Measurements from ENCODE around the gene MAP3K13. TPM values are rescaled to one million over a fixed set of nuclear protein-coding genes. Genes with fewer than 3 reads are reported as not detected.
A peak's percentile ranks its signal among the peaks of the same experiment; 100 is the strongest.

MAP3K13 gene
- total and polyA plus RNA-seq, 3 experiments from 2014 or later = 14.1 to 41.0 (median 15.2) TPM

GRCh38 chr3:185517387-185518130 lies 154.6 kb downstream of the MAP3K13 start:
- H3K27me3 ChIP-seq (ENCODE audit: insufficient read depth, low read length, poor library complexity, severe bottlenecking) = peaks cover 7% of the 10 kb centered on the region
- no peaks in the 10 kb centered on the region for H3K4me1 Mint-ChIP-seq
- peaks cover 0 to 2% (median 0%) of the 10 kb centered on the region in 5 donors for H3K9me3 Mint-ChIP-seq
- H3K4me1 ChIP-seq (ENCODE audit: insufficient read depth, low read length) = no peaks in the 10 kb centered on the region
- POLR2A ChIA-PET = no interaction called here
- H3K36me3 Mint-ChIP-seq = no peaks in the 10 kb centered on the region
- no peak overlapping the region for H3K4me3 Mint-ChIP-seq
- H3K36me3 ChIP-seq (ENCODE audit: insufficient read depth, low read length) = no peaks in the 10 kb centered on the region
- H3K9me3 ChIP-seq (ENCODE audit: low read length) = no peaks in the 10 kb centered on the region
- no peak overlapping the region for H3K4me3 ChIP-seq (ENCODE audit: low read length)
- CTCF ChIA-PET = interaction anchor here (1.5 kb wide), 1 partner anchor 58 kb away, joined by 3 read pairs; no protein-coding TSS in a partner anchor
- no peak for DNase-seq
- no peak overlapping the region for H3K27ac Mint-ChIP-seq
- H3K27me3 Mint-ChIP-seq = peaks cover 12 to 30% of the 10 kb centered on the region in 2 donors
- H3K27ac ChIP-seq (ENCODE audit: low read depth, low read length) = no peak overlapping the region

- Histone ChIP-seq H3K27me3 (ENCODE audit: insufficient read depth, low read length, poor library complexity, severe bottlenecking) (peaks cover 7% of the 10 kb centered on the region), H3K9me3 (ENCODE audit: low read length) (no peaks in the 10 kb centered on the region), H3K4me1 (ENCODE audit: insufficient read depth, low read length) (no peaks in the 10 kb centered on the region), H3K27ac (ENCODE audit: low read depth, low read length) (no peak overlapping the region), H3K36me3 (ENCODE audit: insufficient read depth, low read length) (no peaks in the 10 kb centered on the region), H3K4me3 (ENCODE audit: low read length) (no peak overlapping the region)
- no peaks in the 10 kb centered on the region for H3K4me1 Mint-ChIP-seq
- H3K4me3 Mint-ChIP-seq = no peak overlapping the region
- DNase-seq = no peak
- CTCF ChIA-PET = no interaction called here
- peaks cover 7 to 31% of the 10 kb centered on the region in 2 donors for H3K27me3 Mint-ChIP-seq
- no peaks in the 10 kb centered on the region for H3K36me3 Mint-ChIP-seq
- POLR2A ChIA-PET = no interaction called here
- H3K27ac Mint-ChIP-seq = peak overlapping the region in 1 of 8 donors; percentile 24
- H3K9me3 Mint-ChIP-seq = peaks cover 0 to 2% (median 0%) of the 10 kb centered on the region in 5 donors
Observed at GRCh38 chr3:185519021-185519420, 156.1 kb downstream of the MAP3K13 start.

GRCh38 chr3:185521349-185522138 lies 158.6 kb downstream of the MAP3K13 start:
- CTCF ChIA-PET = no interaction called here
- Histone ChIP-seq H3K27ac (ENCODE audit: low read depth, low read length) (no peak overlapping the region), H3K9me3 (ENCODE audit: low read length) (no peaks in the 10 kb centered on the region), H3K27me3 (ENCODE audit: insufficient read depth, low read length, poor library complexity, severe bottlenecking) (peaks cover 7% of the 10 kb centered on the region), H3K36me3 (ENCODE audit: insufficient read depth, low read length) (no peaks in the 10 kb centered on the region), H3K4me3 (ENCODE audit: low read length) (no peak overlapping the region), H3K4me1 (ENCODE audit: insufficient read depth, low read length) (no peaks in the 10 kb centered on the region)
- Mint-ChIP-seq H3K27ac (no peak overlapping the region), H3K9me3 (peaks cover 0 to 2% (median 0%) of the 10 kb centered on the region in 5 donors), H3K4me3 (no peak overlapping the region), H3K36me3 (no peaks in the 10 kb centered on the region), H3K27me3 (peaks cover 13 to 36% of the 10 kb centered on the region in 2 donors), H3K4me1 (no peaks in the 10 kb centered on the region)
- no peak for DNase-seq
- POLR2A ChIA-PET = no interaction called here

- no peaks in the 10 kb centered on the region for H3K4me1 Mint-ChIP-seq
- H3K4me3 Mint-ChIP-seq = no peak overlapping the region
- H3K27me3 Mint-ChIP-seq = peaks cover 13 to 26% of the 10 kb centered on the region in 2 donors
- no peak overlapping the region for H3K4me3 ChIP-seq (ENCODE audit: low read length)
- POLR2A ChIA-PET = no interaction called here
- CTCF ChIA-PET = no interaction called here
- H3K27ac ChIP-seq (ENCODE audit: low read depth, low read length) = no peak overlapping the region
- no peak for DNase-seq
- H3K9me3 Mint-ChIP-seq = peaks cover 0 to 2% (median 0%) of the 10 kb centered on the region in 5 donors
- H3K4me1 ChIP-seq (ENCODE audit: insufficient read depth, low read length) = no peaks in the 10 kb centered on the region
- no peaks in the 10 kb centered on the region for H3K9me3 ChIP-seq (ENCODE audit: low read length)
- no peaks in the 10 kb centered on the region for H3K36me3 ChIP-seq (ENCODE audit: insufficient read depth, low read length)
- no peak overlapping the region for H3K27ac Mint-ChIP-seq
- no peaks in the 10 kb centered on the region for H3K36me3 Mint-ChIP-seq
- peaks cover 3% of the 10 kb centered on the region for H3K27me3 ChIP-seq (ENCODE audit: insufficient read depth, low read length, poor library complexity, severe bottlenecking)
Observed at GRCh38 chr3:185526349-185526951, 163.5 kb downstream of the MAP3K13 start.

GRCh38 chr3:185527364-185527763 lies 164.4 kb downstream of the MAP3K13 start:
- no peaks in the 10 kb centered on the region for H3K27me3 ChIP-seq (ENCODE audit: insufficient read depth, low read length, poor library complexity, severe bottlenecking)
- Mint-ChIP-seq H3K27me3 (peaks cover 9 to 17% of the 10 kb centered on the region in 2 donors), H3K4me3 (no peak overlapping the region), H3K27ac (no peak overlapping the region), H3K4me1 (no peaks in the 10 kb centered on the region), H3K36me3 (no peaks in the 10 kb centered on the region), H3K9me3 (peaks cover 0 to 2% (median 0%) of the 10 kb centered on the region in 5 donors)
- H3K4me1 ChIP-seq (ENCODE audit: insufficient read depth, low read length) = no peaks in the 10 kb centered on the region
- no peak for DNase-seq
- no peak overlapping the region for H3K27ac ChIP-seq (ENCODE audit: low read depth, low read length)
- H3K36me3 ChIP-seq (ENCODE audit: insufficient read depth, low read length) = no peaks in the 10 kb centered on the region
- CTCF ChIA-PET = no interaction called here
- POLR2A ChIA-PET = no interaction called here
- H3K9me3 ChIP-seq (ENCODE audit: low read length) = no peaks in the 10 kb centered on the region
- H3K4me3 ChIP-seq (ENCODE audit: low read length) = no peak overlapping the region

- no peaks in the 10 kb centered on the region for H3K36me3 Mint-ChIP-seq
- POLR2A ChIA-PET = no interaction called here
- no peak for DNase-seq
- Histone ChIP-seq H3K9me3 (ENCODE audit: low read length) (no peaks in the 10 kb centered on the region), H3K27me3 (ENCODE audit: insufficient read depth, low read length, poor library complexity, severe bottlenecking) (no peaks in the 10 kb centered on the region), H3K27ac (ENCODE audit: low read depth, low read length) (no peak overlapping the region), H3K4me3 (ENCODE audit: low read length) (no peak overlapping the region), H3K36me3 (ENCODE audit: insufficient read depth, low read length) (no peaks in the 10 kb centered on the region), H3K4me1 (ENCODE audit: insufficient read depth, low read length) (no peaks in the 10 kb centered on the region)
- peaks cover 9 to 17% of the 10 kb centered on the region in 2 donors for H3K27me3 Mint-ChIP-seq
- H3K9me3 Mint-ChIP-seq = no peaks in the 10 kb centered on the region
- H3K4me3 Mint-ChIP-seq = no peak overlapping the region
- peak overlapping the region in 1 of 8 donors; percentile 10 for H3K27ac Mint-ChIP-seq
- CTCF ChIA-PET = no interaction called here
- H3K4me1 Mint-ChIP-seq = no peaks in the 10 kb centered on the region
Observed at GRCh38 chr3:185528532-185528931, 165.6 kb downstream of the MAP3K13 start.

GRCh38 chr3:185530856-185531255 lies 167.9 kb downstream of the MAP3K13 start:
- H3K27ac Mint-ChIP-seq = no peak overlapping the region
- POLR2A ChIA-PET = no interaction called here
- no peaks in the 10 kb centered on the region for H3K4me1 Mint-ChIP-seq
- no peaks in the 10 kb centered on the region for H3K36me3 Mint-ChIP-seq
- no peaks in the 10 kb centered on the region for H3K9me3 Mint-ChIP-seq
- no peaks in the 10 kb centered on the region for H3K36me3 ChIP-seq (ENCODE audit: insufficient read depth, low read length)
- no peaks in the 10 kb centered on the region for H3K9me3 ChIP-seq (ENCODE audit: low read length)
- CTCF ChIA-PET = no interaction called here
- H3K27me3 Mint-ChIP-seq = peaks cover 4 to 8% of the 10 kb centered on the region in 2 donors
- H3K27me3 ChIP-seq (ENCODE audit: insufficient read depth, low read length, poor library complexity, severe bottlenecking) = no peaks in the 10 kb centered on the region
- no peak for DNase-seq
- no peak overlapping the region for H3K4me3 Mint-ChIP-seq
- H3K27ac ChIP-seq (ENCODE audit: low read depth, low read length) = no peak overlapping the region
- H3K4me1 ChIP-seq (ENCODE audit: insufficient read depth, low read length) = no peaks in the 10 kb centered on the region
- H3K4me3 ChIP-seq (ENCODE audit: low read length) = no peak overlapping the region

- Mint-ChIP-seq H3K4me1 (peaks cover 5 to 7% (median 7%) of the 10 kb centered on the region in 3 donors), H3K4me3 (no peak overlapping the region), H3K9me3 (no peaks in the 10 kb centered on the region), H3K27me3 (peaks cover 4% of the 10 kb centered on the region in 2 donors), H3K27ac (no peak overlapping the region), H3K36me3 (no peaks in the 10 kb centered on the region)
- POLR2A ChIA-PET = no interaction called here
- no peak for DNase-seq
- no peak overlapping the region for H3K4me3 ChIP-seq (ENCODE audit: low read length)
- CTCF ChIA-PET = no interaction called here
- H3K36me3 ChIP-seq (ENCODE audit: insufficient read depth, low read length) = no peaks in the 10 kb centered on the region
- H3K27ac ChIP-seq (ENCODE audit: low read depth, low read length) = no peak overlapping the region
- H3K27me3 ChIP-seq (ENCODE audit: insufficient read depth, low read length, poor library complexity, severe bottlenecking) = no peaks in the 10 kb centered on the region
- H3K4me1 ChIP-seq (ENCODE audit: insufficient read depth, low read length) = no peaks in the 10 kb centered on the region
- H3K9me3 ChIP-seq (ENCODE audit: low read length) = no peaks in the 10 kb centered on the region
Observed at GRCh38 chr3:185532901-185533300, 170.0 kb downstream of the MAP3K13 start.

All from CD8-positive, alpha-beta memory T cell (primary cell).